HG02678 (cell line): ENCODE results near the gene C1QTNF1.

Source experiments
- ATAC-seq: cut with Tn5 transposase; IDR thresholded peaks from one replicate; pipeline ENCODE4 v1.9.1; 2021; ENCODE audit warnings: mild to moderate bottlenecking, moderate library complexity; ENCODE audit not compliant: unreplicated experiment

Gene C1QTNF1

GRCh38 chr17:79023886-79024771, at the start of gene C1QTNF1:
Gene C1QTNF1, plus strand, starts transcription at chr17:79024169. Its CDS starts 19,800 bp downstream, at chr17:79043969.
- no peak for ATAC-seq

- no peak for ATAC-seq
These were observed 49.1 kb upstream of the C1QTNF1 start for GRCh38 chr17:78974635-78975591.

GRCh38 chr17:78976907-78977680, 46.9 kb upstream of the C1QTNF1 start:
- no peak for ATAC-seq

DNA sequence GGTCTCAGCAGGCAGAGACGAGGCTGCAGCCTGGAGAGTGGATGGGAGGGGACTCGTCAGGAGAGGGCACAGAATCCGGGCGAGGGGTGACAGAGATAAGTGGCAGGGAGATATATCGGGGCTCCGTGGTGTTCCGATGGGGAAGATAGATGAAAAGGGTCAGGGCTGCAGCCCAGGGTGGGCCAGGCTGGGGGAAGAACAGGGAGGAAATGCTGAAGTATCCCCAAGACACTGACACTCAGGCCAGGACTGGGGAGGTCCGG, 46.4 kb upstream of the C1QTNF1 start:
- no peak for ATAC-seq

DNA sequence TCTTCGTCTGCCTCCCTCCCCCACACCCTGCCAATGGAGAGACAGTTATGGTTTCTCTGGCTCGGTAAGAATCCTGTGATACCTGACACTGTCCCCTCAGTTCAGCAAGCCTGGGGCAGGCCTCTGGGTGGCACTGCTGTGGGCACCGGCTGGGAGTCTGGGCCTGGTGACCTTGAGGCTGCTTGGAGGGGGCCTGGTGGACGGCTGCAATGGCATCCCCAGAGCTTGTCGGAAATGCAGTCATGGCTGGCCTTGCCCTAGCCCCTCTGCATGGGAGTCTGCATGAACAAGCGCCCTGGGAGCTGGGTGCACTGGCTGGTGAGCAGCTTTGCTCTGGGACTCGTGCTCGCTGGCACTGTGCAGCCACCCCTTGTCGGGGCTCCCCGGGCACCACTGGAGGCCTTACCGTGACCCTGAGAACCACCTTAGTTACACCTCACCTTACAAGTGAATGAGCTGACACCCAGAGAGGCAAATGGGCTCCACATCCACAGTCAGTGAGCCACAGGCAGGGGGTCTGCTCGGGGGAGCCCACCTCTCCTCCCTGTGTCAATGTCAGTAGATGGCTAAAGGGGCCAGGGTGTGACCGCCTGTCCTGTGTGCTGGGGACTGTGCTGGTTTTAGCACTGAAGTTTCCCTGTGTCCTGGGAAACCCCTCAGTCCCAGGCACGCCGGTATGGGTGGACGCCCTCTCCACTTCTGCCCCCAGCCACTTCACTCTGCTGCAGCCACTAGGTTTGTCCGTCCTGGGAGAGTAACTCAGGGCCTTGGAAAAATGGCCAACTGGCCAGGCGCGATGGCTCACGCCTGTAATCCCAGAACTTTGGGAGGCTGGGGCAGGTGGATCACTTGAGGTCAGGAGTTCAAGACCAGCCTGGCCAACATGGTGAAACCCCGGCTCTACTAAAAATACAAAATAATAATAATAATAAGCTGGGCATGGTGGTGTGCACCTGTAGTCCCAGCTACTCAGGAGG, 45.7 kb upstream of the C1QTNF1 start:
- ATAC-seq = no peak

- ATAC-seq = no peak
These were observed 44.0 kb upstream of the C1QTNF1 start, which contains the start of gene LGALS3BP for GRCh38 chr17:78979780-78980623. Gene LGALS3BP, minus strand, starts transcription at chr17:78979923. Its CDS starts 2,732 bp downstream, at chr17:78977191.

- ATAC-seq = no peak
These were observed 43.4 kb upstream of the C1QTNF1 start for GRCh38 chr17:78980624-78980972.

DNA sequence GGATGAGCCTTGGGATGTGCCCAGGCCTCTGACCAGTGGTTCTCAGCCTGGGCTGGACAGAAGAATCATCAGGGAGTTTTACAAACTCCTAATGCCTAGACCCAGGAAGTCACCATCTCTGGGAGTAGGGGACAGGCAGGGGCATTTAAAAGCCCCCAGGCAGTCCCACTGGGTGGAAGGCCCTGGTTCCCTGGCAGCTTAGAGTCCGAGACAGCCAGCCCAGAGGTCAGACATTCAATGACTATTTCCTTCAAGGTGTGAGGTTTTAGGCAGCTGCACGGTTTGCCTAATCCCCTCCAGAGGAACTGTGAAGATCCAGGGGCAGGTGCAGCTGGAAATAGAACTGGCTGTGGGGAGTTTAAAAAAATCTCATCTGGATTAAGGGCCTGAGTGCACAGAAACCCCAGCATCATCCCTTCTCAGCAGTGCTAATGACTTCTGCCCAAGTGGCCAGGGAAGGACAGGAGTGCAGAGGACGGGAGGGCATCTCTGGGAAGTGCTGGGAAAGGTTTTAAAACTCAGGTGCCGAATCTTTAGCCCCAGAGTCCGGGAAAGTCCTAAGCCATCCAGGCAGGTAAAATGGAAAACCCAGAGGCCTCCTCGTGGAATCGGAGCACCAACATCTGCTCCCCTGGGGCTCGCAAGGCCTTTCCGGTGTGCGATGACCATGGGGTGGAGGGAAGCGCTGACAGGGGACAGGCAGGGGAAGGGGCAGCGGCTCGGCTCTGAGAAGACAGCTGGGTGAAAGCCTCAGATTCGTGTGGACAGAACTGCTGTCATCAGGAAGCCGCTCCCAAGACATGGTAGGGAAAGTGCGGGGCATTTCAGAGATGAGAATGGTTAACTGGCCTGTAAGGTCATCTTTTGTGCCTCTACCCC, 42.7 kb upstream of the C1QTNF1 start:
- ATAC-seq = no peak

DNA sequence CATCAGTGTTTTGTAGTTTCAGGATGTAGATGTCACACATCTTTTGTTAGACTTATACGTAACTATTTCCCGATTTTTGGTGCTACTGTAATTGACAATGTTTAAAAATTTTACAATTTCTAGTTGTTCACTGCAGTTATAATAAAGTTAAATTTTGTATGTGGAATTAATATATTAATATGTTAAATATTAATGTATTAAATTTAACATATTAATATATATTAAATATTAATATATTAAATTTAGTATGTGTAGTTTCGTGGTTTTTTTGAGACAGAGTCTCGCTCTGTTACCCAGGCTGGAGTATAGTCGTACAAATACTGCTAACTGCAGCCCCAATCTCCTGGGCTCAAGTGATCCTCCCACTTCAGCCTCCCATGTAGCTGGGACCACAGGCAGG, 38.6 kb upstream of the C1QTNF1 start:
- ATAC-seq = no peak

- no peak for ATAC-seq
These were observed 37.8 kb upstream of the C1QTNF1 start for GRCh38 chr17:78986048-78986648.

DNA sequence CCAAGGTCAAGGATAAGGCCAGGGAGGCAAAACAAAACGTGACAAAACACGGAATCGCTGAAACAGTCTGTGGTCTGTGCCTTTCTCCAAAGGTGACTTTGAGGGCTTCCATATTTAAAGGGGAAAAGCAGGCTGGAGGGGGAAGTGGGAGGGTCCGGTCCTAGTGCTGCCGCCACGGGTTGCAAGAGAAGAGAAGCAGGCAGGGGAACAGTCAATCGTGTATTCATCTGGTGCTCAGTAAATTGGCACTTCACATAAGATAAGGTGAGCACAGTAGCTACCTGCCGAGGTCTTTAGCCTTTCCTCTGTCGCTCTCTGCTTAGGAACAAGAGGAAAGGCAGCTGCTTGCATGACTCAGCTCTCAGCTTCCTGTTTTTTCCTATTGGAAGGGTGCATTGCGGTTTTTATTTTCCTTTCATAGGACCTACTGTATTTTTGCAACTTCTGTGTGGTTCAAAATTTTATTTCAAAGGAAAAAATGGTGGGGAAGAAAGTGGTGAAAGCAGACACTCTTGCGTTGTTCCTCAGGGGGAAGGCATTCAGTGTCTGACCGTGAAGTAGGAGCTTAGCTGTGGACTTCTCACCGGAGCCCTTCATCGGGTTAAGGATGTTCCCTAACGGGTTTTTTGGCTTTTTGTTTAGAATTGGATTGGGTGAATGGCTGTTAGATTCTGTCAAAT, 37.2 kb upstream of the C1QTNF1 start:
- no peak for ATAC-seq

DNA sequence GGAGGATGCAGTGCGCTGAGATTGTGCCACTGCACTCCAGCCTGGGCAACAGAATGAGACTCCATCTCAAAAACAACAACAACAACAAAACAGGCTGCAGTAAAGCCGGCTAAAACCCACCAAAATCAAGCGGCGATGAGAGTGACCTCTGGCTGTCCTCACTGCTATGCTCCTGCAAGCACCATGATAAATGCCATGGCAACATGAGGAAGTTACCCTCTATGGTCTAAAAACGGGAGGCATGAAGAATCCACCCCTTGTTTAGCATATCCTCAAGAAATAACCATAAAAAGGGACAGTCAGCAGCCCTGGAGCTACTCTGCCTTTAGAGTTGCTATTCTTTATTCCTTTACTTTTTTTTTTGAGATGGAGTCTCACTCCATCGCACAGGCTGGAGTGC, 35.8 kb upstream of the C1QTNF1 start:
- ATAC-seq = no peak

GRCh38 chr17:78990349-78991016, 33.5 kb upstream of the C1QTNF1 start:
- no peak for ATAC-seq

DNA sequence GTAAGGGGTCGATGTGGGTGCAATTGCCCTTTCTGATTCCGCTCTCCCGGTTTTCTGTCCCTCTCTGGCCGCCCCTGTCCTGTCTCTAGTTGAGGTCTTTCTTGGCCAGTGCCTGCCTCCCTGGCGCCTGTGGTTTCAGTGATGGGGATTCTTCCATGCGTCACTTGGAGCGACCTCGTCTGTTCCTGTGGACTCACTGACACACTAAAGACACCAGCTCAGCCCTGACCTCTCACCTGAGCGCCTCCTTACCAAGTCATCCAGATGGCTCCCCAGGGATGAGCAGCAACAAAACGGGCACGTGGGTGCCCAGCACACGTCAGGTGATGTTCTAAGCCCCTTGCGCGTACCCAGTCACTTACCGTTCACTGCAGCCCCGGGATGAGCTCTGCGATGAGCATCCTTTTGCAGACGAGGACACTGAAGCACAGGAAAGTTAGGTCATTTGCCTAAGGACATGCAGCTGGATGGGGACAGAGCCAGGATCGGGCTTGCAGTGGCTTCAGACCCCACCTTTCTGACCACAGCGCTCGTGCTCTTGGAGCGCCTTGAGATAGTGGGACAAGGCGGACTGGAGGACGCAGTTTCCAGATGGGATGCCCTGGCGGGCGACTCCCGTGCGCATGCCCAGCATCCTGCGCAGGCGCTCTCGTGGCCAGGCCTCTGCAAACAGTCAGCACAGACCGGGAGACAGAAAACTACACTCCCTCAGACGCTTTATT, 32.8 kb upstream of the C1QTNF1 start:
- no peak for ATAC-seq

DNA sequence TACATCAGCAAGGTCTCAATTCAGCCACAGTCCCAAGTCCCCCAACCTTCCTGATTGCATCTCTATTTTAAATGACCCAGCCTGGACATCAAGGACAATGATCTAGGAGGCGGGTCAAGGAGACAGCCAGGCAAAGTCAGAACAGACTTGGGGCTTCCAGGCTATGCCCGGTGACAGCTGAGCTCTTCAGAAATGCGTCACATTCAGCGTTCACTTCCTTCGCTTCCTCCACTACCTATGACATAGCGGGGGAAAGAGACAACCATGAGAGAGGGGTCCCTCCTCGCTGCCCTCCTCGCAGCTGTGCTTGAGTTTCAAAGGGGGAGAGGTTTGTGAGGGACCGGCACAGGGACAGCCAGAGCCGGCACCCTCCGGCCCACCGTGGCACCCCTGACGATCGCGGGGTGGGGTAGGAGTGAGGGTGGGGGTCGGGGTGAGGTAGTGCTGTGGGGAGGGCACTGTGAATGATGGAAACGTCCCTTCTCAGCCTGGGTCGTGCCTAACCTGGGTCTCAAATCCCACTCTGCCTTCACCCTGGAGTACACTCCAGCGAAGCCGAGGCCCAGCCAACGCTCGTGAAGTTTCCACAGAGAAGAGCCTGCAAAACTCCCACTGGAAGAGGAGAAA, 31.9 kb upstream of the C1QTNF1 start:
- ATAC-seq = no peak
